Amniotic epithelial cell (primary cell): ENCODE measurements around the gene SLC25A23.

ENCODE experiments used
- DNase-seq: peaks from one replicate; pipeline ENCODE4 v3.0.0-alpha.2; 2010; ENCODE audit warnings: low read depth

Gene SLC25A23

DNA sequence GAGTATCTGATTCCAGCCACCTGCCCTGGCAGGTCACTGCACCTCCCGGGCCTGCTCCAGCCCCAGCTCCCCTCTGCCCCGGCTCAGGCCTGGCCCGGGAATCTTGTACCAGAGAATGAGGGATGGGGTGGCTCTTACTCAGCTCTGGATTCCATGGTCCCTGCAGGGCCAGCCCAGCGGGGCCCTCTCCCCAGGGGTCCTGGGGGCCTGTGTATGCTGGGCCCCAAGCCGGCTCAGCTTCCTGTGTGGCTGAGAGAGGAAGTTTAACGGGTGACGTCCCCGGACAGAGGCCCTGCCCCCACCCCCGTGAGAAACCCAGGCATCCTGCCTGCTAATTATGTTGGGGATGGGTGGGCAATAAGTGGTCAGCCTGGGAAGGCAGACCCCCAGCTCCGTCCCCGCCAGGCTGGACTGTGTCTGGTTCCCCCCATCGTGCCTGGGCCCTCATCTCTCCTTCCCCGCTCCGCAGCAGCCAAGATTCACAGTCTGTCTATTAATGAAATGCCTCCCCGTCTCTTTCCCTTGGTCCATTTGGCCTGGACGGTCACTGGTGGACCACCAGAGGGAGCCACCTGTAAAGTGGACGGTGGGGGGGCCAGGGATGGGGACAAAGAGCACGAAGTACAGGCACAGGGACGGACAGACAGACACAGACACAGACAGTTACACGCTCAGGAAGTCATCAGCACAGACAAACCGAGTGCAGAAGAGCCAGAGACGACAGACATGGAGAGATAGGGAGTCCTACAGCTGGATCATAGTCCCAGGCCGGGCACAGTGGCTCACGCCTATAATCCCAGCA lies 22.1 kb upstream of the SLC25A23 start, which contains the start of gene DENND1C:
TSS of gene DENND1C (minus strand) at position 247 of the 802 bp plus-strand sequence. CDS start at position 155, 92 bp downstream.
- DNase-seq: no peak

- no peak for DNase-seq
These were observed 21.3 kb upstream of the SLC25A23 start for GRCh38 chr19:6480848-6481415.

DNA sequence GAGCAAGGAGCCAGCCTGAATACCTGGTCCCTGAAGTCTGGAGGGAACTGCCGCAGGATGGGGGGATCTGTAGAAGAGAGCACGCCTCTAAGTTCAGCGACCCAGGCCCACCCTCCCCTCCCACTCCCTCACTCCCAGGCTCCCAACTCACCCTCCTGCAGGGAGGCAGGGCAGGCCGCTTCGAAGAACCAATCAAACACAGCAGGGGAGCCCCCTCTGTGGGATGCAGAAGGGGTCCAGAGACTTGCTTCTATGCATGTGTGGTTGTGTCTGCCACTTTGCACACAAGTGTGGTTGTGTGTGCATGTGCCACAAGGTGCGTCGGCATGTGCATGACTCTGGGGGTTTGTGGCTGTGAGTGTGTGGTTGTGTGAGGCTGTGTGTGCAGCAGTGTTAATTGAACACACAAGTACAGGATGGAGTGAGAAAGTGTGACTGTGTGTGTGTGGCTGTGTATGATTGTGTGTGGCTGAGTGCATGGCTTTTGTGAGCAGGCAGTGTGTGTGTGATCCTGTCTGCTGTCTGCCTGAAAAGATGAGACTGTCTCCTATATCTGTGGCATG lies 20.3 kb upstream of the SLC25A23 start:
- DNase-seq: no peak

GRCh38 chr19:6478815-6479214 lies 19.2 kb upstream of the SLC25A23 start:
- DNase-seq: no peak

DNA sequence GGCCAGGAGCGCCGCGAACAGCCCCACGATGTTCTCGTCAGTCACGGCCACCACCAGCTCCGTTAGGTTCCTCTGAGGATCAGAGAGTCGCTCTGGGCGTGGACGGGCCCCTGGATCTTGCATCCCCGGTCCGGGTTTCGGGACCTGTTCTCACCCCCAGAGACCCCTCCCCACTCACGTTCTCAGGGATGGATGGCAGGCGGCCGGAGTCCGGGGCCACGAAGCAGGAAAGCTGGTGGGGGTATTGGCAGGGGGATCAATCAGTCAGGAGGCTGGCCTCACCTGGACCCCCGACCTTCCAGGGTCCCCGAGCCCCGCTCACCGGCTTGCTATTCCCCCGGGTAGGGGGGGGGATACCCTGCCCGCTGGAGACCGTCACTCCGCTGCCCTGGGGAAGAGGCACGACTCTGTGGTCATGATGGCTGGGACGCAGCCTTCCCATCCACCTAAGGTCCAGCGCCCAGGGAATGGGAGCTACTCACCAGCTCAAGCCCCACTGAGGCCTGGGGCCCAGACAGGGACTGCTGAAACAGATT lies 17.4 kb upstream of the SLC25A23 start:
- no peak for DNase-seq

DNA sequence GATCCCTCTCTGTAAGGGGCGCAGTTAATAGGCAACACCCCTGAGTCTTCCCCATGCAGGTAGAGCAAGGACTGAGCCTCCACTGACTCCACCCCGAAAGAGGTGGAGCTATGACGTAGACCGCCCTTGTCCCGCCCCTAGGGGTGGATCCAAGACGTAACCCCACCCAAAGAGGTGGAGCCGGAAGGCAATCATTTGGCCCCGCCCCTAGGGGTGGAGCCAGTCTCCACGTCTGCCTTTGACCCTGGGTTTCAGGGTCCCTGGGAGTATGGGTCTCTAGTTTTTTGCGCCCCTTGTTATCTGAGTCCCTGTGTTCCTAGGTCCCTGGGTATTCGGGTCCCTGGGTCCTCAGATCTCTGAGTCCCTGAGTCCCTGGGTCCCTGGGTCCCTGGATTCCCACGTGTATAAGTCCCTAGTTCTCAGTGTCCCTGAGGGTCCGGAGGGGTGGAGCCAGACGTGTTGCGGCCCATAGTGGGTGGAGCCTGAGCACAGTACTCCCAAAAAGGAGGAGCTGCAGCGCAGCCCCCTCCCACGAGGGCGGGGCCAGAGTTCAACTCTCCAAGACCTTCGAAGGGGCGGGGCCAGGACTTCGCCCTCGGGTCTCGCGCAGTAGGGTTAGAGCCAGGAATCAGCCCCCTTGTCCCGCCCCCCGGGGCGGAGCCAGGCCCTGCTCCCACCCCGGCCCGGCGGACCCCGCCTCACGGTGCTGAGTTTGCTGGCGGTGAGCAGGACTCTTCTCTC lies 16.7 kb upstream of the SLC25A23 start:
- peak; percentile 24 for DNase-seq

- no peak for DNase-seq
These were observed 15.9 kb upstream of the SLC25A23 start for GRCh38 chr19:6475321-6476108.

GRCh38 chr19:6473647-6474046 lies 14.1 kb upstream of the SLC25A23 start:
- no peak for DNase-seq

- no peak for DNase-seq
These were observed 13.1 kb upstream of the SLC25A23 start for GRCh38 chr19:6472713-6473112.

- DNase-seq: no peak
These were observed 11.5 kb upstream of the SLC25A23 start for GRCh38 chr19:6471076-6471475.

GRCh38 chr19:6470173-6470572 lies 10.6 kb upstream of the SLC25A23 start:
- DNase-seq: no peak

- no peak for DNase-seq
These were observed 7.8 kb upstream of the SLC25A23 start for GRCh38 chr19:6467384-6467783.

- DNase-seq: no peak
These were observed 7.1 kb upstream of the SLC25A23 start for GRCh38 chr19:6466526-6467248.

DNA sequence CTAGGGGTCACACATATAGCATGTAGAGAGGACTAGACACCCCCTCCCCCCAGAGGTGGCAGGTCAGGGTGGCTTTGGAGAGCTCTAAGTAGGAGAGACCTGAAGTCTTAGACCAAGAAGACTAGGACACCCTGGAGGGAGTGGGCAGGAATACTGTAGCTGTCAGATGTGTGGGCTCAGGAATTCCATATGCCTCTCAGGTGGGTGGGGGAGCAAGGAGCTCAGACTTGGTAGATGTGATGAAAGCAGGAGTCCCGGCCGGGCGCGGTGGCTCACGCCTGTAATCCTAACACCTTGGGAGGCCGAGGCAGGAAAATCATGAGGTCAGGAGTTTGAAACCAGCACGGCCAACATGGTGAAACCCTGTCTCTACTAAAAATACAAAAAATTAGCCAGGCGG lies 6.1 kb upstream of the SLC25A23 start:
- no peak for DNase-seq

- no peak for DNase-seq
These were observed 5.4 kb upstream of the SLC25A23 start for GRCh38 chr19:6465006-6465405.

- DNase-seq: no peak
These were observed 4.7 kb upstream of the SLC25A23 start, which contains the start of gene CRB3 for GRCh38 chr19:6464070-6464873. CRB3 (plus strand) TSS chr19:6464271; CDS start chr19:6464702, 431 bp downstream.

DNA sequence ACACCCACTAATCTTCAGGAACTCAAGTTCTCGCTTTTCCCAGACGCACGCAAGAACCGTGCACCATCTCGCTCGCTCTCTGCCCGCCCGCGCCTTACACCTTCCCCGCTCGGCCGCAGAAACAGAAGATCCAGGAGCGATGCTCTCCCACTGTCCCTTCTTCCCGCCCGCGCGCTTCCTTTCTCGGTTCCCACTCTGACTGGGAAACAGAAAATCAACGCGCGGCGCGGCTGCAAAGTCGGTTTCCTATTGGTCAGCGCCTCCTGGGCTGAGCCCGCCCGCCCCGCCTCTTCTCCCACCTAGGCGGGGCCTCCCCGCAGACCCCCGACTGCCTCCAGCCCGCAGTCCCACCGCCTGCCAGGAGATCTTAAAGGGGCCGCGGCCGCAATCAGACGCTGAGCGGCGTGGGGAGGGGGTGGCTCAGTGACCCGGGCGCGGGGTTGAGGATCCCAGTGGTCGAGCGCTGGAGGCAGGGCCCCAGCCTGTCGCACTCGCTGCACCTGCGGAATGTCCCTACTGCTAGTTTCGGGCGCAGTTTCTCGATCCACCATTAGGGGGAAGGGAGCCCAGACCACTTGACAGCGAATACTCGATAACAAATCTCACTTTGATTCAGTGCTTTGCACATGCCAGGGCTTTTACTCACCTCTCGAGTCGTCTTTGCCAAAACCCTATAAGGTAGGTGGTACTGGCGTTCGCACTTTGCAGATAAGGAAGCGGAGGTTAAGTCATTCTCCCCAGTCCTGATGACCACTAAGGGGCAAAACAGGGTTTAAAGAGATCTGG lies 700 bp upstream of the SLC25A23 start:
- DNase-seq: peak; percentile 98

GRCh38 chr19:6458695-6459261 lies 814 bp downstream of the SLC25A23 start:
- DNase-seq: no peak
